Keratinocyte (primary cell): Measurements from ENCODE around the gene MYRIP.

Experiments used
- CTCF ChIP-seq, 3 experiments: IDR thresholded peaks in 1 of 3; conservative IDR thresholded peaks in 1 of 3; optimal IDR thresholded peaks in 1 of 3; 2 replicates in 2 of 3; 3 replicates in 1 of 3; pipeline versions ENCODE3 to v1.5.1; 2011; ENCODE audit warnings: low read length in 3 of 3, mild to moderate bottlenecking in 3 of 3, moderate library complexity in 2 of 3, control low read depth in 1 of 3, inconsistent platforms in 1 of 3; ENCODE audit not compliant: insufficient read depth in 2 of 3; ENCODE audit errors: extremely low read depth in 1 of 3
- EZH2 ChIP-seq: IDR thresholded peaks from one replicate; pipeline ENCODE4 v1.6.1; 2012; ENCODE audit warnings: inconsistent platforms, mild to moderate bottlenecking, low read length, moderate library complexity

DNA sequence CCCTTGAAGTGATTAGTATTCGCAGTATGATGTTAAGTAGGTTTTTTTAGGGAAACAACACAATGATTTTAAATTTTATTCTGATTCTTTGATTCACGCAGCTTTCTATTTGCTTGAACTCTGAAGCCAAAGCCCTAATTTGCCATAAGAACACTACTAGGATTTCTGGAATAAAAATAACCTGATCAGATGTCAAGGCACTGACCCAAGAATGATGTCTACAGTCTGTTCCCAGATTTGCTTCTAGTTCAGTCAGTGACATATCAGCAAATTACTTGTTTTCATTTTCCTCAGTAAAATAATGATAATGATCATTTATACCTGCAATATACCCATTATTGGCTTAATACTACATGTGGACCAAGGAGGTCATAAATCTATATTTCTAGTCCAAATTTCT, 320.6 kb downstream of the MYRIP start:
- TF ChIP-seq EZH2 (no peak), CTCF (optimal IDR thresholded peaks at IDR 0.05 in 1 of 3, IDR thresholded peaks at IDR 0.05 in 1 of 3, conservative IDR thresholded peaks at IDR 0.05 in 1 of 3; ENCODE audit: extremely low read depth in 1 of 3, insufficient read depth in 2 of 3, low read length in 3 of 3) (no peak)
